Measurements from ENCODE around the gene CDHR4.
"Not testable (repeated sequence)": the region's sequence is repeated elsewhere in the genome, so short reads cannot be mapped to it uniquely, and the experiment has no call there.

CDHR4 gene

GRCh38 chr3:49804141-49805041 is 4.7 kb upstream of the CDHR4 start:
- DNase-seq (ENCODE audit: low read depth in 1 of 2, low spot score in 1 of 2): no peak

- peak in 1 of 2 donors; percentile 17 for DNase-seq (ENCODE audit: low read depth in 1 of 2, low spot score in 1 of 2)
Measured at GRCh38 chr3:49803465-49804140, 3.9 kb upstream of the CDHR4 start.

DNA sequence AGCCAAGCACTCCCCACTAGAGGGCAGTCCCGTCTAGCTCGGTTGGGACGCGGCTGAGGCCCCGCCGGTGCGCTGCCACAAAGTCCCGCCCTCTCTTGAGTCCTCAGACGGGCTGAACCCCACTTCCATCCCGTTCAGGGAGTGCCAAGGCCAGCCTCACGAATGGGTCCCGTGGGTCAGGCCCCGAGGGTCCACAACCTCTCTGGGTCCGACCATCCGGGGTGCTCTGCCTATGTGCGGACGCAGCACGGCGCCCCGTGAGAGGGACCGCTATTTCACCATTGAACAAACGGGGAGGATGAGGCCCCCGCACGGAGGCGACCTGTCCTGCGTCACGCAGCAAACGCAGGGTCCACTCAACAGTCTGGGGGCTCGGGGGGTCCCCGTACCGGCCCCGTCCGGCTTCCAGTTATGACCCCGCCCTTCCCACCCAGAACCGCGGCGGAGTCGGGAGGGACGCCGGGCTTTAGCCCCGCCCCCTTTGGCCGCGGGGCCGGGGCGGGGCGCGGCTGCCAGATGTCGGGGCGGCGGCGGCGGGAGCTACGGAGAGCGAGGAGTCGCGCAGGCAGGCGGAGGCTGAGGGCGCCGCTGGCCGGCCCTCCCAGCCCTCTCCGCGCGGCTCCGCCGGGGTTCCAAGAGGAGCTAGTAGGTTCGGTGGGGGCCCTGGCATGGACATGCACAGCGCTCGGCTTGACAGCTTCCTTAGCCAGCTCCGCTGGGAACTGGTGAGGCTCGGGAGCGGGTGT is 3.2 kb upstream of the CDHR4 start, which contains the start of gene INKA1:
TSS of gene INKA1 (plus strand) at position 543 of the 746 bp plus-strand sequence. CDS start at position 675, 132 bp downstream.
- peak; percentile 76 to 77 for DNase-seq (ENCODE audit: low read depth in 1 of 2, low spot score in 1 of 2)

DNA sequence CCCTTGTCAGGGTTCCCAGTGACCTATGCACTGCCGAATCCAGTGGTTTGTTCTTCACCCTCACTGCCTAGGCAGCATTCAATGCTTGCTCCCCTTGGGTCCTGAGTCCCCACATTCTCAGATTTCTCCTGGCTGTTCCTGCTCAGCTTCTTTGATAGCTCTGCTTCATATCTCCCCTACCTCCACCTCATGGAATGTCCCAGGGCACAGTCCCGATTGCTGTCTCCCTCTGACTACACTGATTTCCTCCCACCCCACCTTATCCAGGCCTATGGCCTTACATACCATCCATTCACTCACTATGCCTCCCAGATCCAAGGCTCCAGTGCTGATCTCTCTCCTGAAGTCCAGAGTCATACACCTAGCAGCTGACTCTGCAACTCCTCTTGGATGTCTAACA is 1.5 kb upstream of the CDHR4 start:
- DNase-seq (ENCODE audit: low read depth in 1 of 2, low spot score in 1 of 2): no peak

DNA sequence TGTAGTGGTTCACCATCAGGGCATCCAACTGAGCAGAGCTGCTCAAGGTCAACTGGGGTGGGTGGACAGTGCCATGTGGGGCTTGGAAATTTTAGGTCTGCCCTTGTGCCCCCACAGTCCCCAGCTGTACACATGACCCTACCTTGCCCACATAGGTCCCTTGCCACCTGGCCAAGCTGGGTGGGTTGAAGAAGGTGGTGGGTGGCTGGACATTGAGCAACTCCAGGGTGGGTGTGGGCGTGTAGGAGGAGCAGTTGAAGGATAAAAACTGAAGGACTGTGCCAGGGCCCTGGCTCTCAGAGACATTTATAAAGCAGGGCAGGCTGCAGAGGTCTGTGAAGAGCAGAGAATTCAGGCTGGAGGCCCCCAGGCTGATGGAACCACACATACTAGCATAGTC is 568 bp downstream of the CDHR4 start:
- DNase-seq (ENCODE audit: low read depth in 1 of 2, low spot score in 1 of 2): no peak

DNA sequence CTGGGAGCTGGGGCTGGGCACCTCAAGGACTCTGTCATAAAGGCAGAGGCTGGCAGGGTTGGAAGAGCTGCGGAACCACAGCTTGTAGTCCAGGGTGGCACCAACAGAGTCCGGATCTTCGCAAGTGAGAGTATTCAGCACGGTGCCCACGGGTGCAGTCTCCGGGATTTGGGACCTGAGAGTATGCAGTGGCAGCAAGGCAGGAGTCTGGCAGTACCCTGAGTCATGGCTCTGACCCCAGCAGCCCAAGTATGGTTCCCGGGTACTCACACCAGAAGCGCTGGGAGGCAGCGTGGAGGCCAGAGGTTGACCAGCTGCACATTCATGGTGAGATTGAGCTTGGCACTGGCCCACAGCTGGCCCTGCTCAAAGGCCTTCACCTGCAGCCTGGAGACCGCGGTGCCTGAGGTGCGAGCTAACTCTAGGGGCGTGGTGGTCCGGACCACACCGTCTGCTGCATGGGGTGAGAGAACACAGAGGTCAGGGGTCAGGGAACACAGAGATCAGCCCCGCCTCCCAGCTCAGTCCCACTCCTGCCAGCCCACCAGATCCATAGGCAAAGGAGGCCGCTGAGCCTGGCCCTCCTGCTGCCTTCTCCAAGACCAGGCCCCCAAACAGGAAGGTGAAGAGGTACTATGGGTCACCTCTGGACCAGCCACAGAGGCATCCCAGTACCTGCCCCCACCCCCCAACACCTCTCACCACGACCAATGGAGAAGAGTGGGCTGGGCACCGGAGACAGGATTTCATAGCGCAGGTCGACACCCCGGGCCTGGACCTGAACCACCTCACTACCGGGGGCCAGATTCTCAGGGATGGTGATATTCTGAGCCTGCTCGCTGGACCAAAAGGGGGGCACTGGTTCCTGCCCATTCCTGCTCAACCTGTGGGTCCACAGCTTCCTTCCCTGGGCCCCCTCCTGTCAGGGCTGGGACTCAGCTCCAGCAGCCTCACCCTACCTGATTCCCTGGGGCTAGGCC is 4.5 kb downstream of the CDHR4 start:
- DNase-seq (ENCODE audit: low read depth in 1 of 2, low spot score in 1 of 2): no peak

GRCh38 chr3:49794431-49794830 is 5.2 kb downstream of the CDHR4 start:
- no peak for DNase-seq (ENCODE audit: low read depth in 1 of 2, low spot score in 1 of 2)

- DNase-seq (ENCODE audit: low read depth in 1 of 2, low spot score in 1 of 2): no peak
Measured at GRCh38 chr3:49793486-49794085, 6.1 kb downstream of the CDHR4 start.

- no peak for DNase-seq (ENCODE audit: low read depth in 1 of 2, low spot score in 1 of 2)
Measured at GRCh38 chr3:49792371-49793150, 7.1 kb downstream of the CDHR4 start.

DNA sequence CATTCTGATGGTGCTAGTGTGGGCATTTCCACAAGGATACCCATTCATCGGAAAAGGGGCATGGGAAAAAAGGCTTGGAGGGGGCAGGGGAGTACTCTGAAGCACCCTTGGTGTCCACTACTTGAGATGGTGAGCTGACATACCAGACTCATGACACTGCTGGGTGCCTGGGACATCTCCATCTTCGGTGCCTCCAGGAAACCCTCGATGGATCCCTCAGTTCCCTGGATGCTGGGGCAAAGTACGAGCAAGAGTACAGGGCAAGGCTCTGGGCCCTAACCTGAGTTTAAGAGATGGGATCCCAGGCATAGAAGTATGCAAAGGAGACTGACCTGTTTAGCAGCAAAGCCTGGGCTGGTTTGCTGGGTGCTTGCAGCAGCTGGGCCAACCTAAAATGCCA is 8.1 kb downstream of the CDHR4 start:
- no peak for DNase-seq (ENCODE audit: low read depth in 1 of 2, low spot score in 1 of 2)

- DNase-seq (ENCODE audit: low read depth in 1 of 2, low spot score in 1 of 2): no peak
Measured at GRCh38 chr3:49790626-49791411, 8.9 kb downstream of the CDHR4 start.

DNA sequence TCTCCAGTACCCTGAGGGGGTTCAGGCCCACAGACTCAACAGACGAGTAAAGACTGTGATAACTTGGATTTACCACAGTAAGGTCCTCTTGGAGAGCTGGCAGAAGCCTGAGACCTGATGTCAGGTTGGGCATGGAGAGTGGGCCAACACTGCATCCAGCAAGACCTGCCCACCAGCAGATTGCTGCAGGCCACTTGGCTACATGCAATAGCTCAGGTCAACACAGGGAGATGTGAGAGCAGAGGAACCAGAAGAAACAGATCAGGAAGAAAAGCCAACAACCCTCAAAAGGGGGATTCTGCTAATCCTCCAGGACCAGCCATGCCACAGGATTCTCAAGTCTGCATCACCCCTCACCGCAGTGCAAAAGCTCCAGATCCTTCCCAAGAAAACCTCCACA is 11.6 kb downstream of the CDHR4 start:
- no peak for DNase-seq (ENCODE audit: low read depth in 1 of 2, low spot score in 1 of 2)

GRCh38 chr3:49787536-49787935 is 12.1 kb downstream of the CDHR4 start:
- DNase-seq (ENCODE audit: low read depth in 1 of 2, low spot score in 1 of 2): no peak

DNA sequence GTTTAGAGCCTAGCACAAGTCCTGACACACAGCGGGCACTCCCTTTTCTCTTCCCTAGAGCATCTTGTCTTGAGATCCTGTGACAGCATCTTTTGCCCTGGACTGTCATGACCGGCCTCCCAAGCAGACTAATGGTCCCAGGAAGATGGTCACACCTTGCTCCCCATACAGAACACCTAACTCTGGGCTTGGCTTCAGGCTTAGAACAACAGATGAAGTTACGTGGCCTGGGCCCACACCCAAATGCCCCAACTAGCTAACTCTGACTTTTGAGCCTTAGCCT is 12.6 kb downstream of the CDHR4 start:
- DNase-seq (ENCODE audit: low read depth in 1 of 2, low spot score in 1 of 2): no peak

- peak; percentile 99 for DNase-seq (ENCODE audit: low read depth in 1 of 2, low spot score in 1 of 2)
Measured at GRCh38 chr3:49786357-49787181, 13.1 kb downstream of the CDHR4 start, which contains the start of gene IP6K1. Gene IP6K1 (minus strand): TSS chr3:49786542. CDS start chr3:49748040, 38,502 bp downstream.

- no peak for DNase-seq (ENCODE audit: low read depth in 1 of 2, low spot score in 1 of 2)
Measured at GRCh38 chr3:49785565-49786356, 13.9 kb downstream of the CDHR4 start.

DNA sequence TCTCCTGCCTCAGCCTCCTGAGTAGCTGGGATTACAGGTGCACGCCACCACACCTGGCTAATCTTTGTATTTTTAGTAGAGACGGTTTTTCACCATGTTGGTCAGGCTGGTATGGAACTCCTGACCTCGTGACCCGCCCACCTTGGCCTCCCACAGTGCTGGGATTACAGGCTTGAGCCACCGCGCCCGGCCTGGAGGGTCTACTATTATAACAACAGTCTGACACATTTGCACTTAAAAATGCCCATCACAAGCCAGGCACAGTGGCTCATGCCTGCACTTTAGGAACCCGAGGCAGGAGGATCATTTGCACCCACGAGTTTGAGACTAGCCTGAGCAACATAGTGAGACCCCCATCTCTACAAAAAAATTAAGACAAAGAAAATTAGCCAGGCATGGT is 17.4 kb downstream of the CDHR4 start:
- DNase-seq (ENCODE audit: low read depth in 1 of 2, low spot score in 1 of 2): not testable (repeated sequence)
